ENCODE results near the gene TXNIP.

Gene TXNIP

GRCh38 chr1:145963265-145964019 lies 32.9 kb downstream of the TXNIP start:
- no peak for DNase-seq (ENCODE audit: low read depth)

- DNase-seq (ENCODE audit: low read depth), result no peak
Observed at GRCh38 chr1:145962157-145963102, 33.9 kb downstream of the TXNIP start.

GRCh38 chr1:145961425-145962156 lies 34.8 kb downstream of the TXNIP start:
- DNase-seq (ENCODE audit: low read depth), result no peak

GRCh38 chr1:145961109-145961424 lies 35.3 kb downstream of the TXNIP start:
- DNase-seq (ENCODE audit: low read depth), result no peak

- DNase-seq (ENCODE audit: low read depth), result no peak
Observed at GRCh38 chr1:145960468-145961108, 35.8 kb downstream of the TXNIP start.

- DNase-seq (ENCODE audit: low read depth), result no peak
Observed at GRCh38 chr1:145959957-145960467, 36.4 kb downstream of the TXNIP start.

- DNase-seq (ENCODE audit: low read depth), result no peak
Observed at GRCh38 chr1:145959333-145959732, 37.0 kb downstream of the TXNIP start.

- no peak for DNase-seq (ENCODE audit: low read depth)
Observed at GRCh38 chr1:145958734-145959133, 37.6 kb downstream of the TXNIP start.

- DNase-seq (ENCODE audit: low read depth), result peak; percentile 93
Observed at GRCh38 chr1:145957443-145958319, 38.7 kb downstream of the TXNIP start, which contains the start of gene LIX1L. TSS of gene LIX1L (minus strand) at chr1:145958017. CDS start at chr1:145957927, 90 bp downstream.

GRCh38 chr1:145956781-145957442 lies 39.5 kb downstream of the TXNIP start:
- no peak for DNase-seq (ENCODE audit: low read depth)

GRCh38 chr1:145956361-145956760 lies 40.0 kb downstream of the TXNIP start:
- DNase-seq (ENCODE audit: low read depth), result no peak

GRCh38 chr1:145955436-145955835 lies 40.9 kb downstream of the TXNIP start:
- DNase-seq (ENCODE audit: low read depth), result no peak

- DNase-seq (ENCODE audit: low read depth), result no peak
Observed at GRCh38 chr1:145953861-145954260, 42.5 kb downstream of the TXNIP start.

GRCh38 chr1:145952903-145953302 lies 43.5 kb downstream of the TXNIP start:
- no peak for DNase-seq (ENCODE audit: low read depth)

- no peak for DNase-seq (ENCODE audit: low read depth)
Observed at GRCh38 chr1:145951526-145951925, 44.9 kb downstream of the TXNIP start.

- no peak for DNase-seq (ENCODE audit: low read depth)
Observed at GRCh38 chr1:145949219-145949618, 47.2 kb downstream of the TXNIP start.

GRCh38 chr1:145947551-145947950 lies 48.8 kb downstream of the TXNIP start:
- DNase-seq (ENCODE audit: low read depth), result no peak

- DNase-seq (ENCODE audit: low read depth), result no peak
Observed at GRCh38 chr1:145946477-145946986, 49.8 kb downstream of the TXNIP start.

GRCh38 chr1:145944532-145944931 lies 51.8 kb downstream of the TXNIP start:
- no peak for DNase-seq (ENCODE audit: low read depth)

- no peak for DNase-seq (ENCODE audit: low read depth)
Observed at GRCh38 chr1:145942871-145943270, 53.5 kb downstream of the TXNIP start.

Measured in HS-27A (cell line).